Endothelial cell of umbilical vein (primary cell): Measurements from ENCODE around the gene SLC6A18.

Experiments
- CTCF ChIP-seq, 2 donors: IDR thresholded peaks; 1 replicate in 1 of 2; 2 replicates in 1 of 2; pipeline ENCODE4 v1.5.1; 2011; ENCODE audit warnings: low read length in 2 of 2, mild to moderate bottlenecking in 2 of 2, moderate library complexity in 2 of 2, control low read depth in 1 of 2, inconsistent platforms in 1 of 2, low read depth in 1 of 2; ENCODE audit not compliant: insufficient read depth in 1 of 2; ENCODE audit errors: extremely low read depth in 1 of 2
- POLR2A ChIP-seq: IDR thresholded peaks from 2 replicates; pipeline ENCODE4 v1.6.1; 2012; ENCODE audit warnings: low read depth, mild to moderate bottlenecking, control low read depth, low read length
- POLR2AphosphoS5 ChIP-seq: IDR thresholded peaks from 2 replicates; pipeline ENCODE4 v1.6.1; 2012; ENCODE audit warnings: low read depth, mild to moderate bottlenecking, control low read depth, low read length, moderate library complexity; ENCODE audit not compliant: insufficient read depth

GRCh38 chr5:1261643-1262042 lies 36.5 kb downstream of the SLC6A18 start:
- TF ChIP-seq POLR2AphosphoS5 (no peak), POLR2A (no peak), CTCF (IDR thresholded peaks at IDR 0.05; ENCODE audit: extremely low read depth in 1 of 2, insufficient read depth in 1 of 2, low read depth in 1 of 2, low read length in 2 of 2) (no peak)
